Peyer's patch (tissue), 4 donors: ENCODE results near the gene MRGPRG. TPM values are rescaled to one million over a fixed set of nuclear protein-coding genes. Genes with fewer than 3 reads are reported as not detected.

Source experiments
- DNase-seq, 3 donors: peaks; one replicate each; pipeline ENCODE4 v3.0.0-alpha.2; 2017 to 2019
- H3K27ac ChIP-seq, 4 donors: fragments of 200-600 bp; sonication (generic); one replicate each; pipeline ENCODE4 v1.5.1; 2016 to 2019
- H3K27me3 ChIP-seq, 2 donors: fragments of 200-600 bp; sonication (generic); one replicate each; pipeline ENCODE4 v1.5.1; 2019
- H3K36me3 ChIP-seq, 3 donors: fragments of 200-600 bp; sonication (generic); one replicate each; pipeline ENCODE4 v1.5.1; 2016 to 2019
- H3K4me1 ChIP-seq, 4 donors: fragments of 200-600 bp; sonication (generic); one replicate each; pipeline ENCODE4 v1.5.1; 2016 to 2019
- H3K4me3 ChIP-seq, 4 donors: fragments of 200-600 bp; sonication (generic); 1 replicate in 3 of 4; 2 replicates in 1 of 4; pipeline ENCODE4 v1.5.1; 2016 to 2019; ENCODE audit warnings: mild to moderate bottlenecking in 1 of 4
- H3K9me3 ChIP-seq, 4 donors: fragments of 200-600 bp; sonication (generic); one replicate each; pipeline ENCODE4 v1.5.1; 2016 to 2019; ENCODE audit warnings: mild to moderate bottlenecking in 1 of 4
- CTCF ChIP-seq, 6 experiments: fragments of 450-650 bp in 4 of 6; fragments of 200-600 bp in 2 of 6; sonication (generic) in 1 of 6; IDR thresholded peaks; one replicate each; pipeline ENCODE4 v1.5.1; 2017 to 2019; ENCODE audit warnings: antibody characterized with exemption in 6 of 6, mild to moderate bottlenecking in 3 of 6, moderate library complexity in 1 of 6
- POLR2A ChIP-seq, 2 donors: fragments of 450-650 bp; IDR thresholded peaks; one replicate each; pipeline ENCODE4 v1.5.1; 2017; ENCODE audit warnings: antibody characterized with exemption in 2 of 2, mild to moderate bottlenecking in 2 of 2, moderate library complexity in 2 of 2
- total RNA-seq, 4 donors: library from RNA; depleted of rRNA; stranded (reverse); fragments of >200 nt; gene quantifications; one replicate each; pipeline ENCODE4 v1.1.0, GENCODE V29; 2016

Gene MRGPRG
- total RNA-seq, 4 donors from 2014 or later, result not detected

- Histone ChIP-seq H3K9me3 (peaks cover 0 to under 1% (median 0%) of the 10 kb centered on the region in 4 donors), H3K27ac (no peak overlapping the region), H3K4me1 (peaks cover 0 to 15% (median 0%) of the 10 kb centered on the region in 4 donors), H3K36me3 (no peaks in the 10 kb centered on the region), H3K4me3 (no peak overlapping the region), H3K27me3 (peaks cover 0 to 9% of the 10 kb centered on the region in 2 donors)
- TF ChIP-seq CTCF (IDR thresholded peaks at IDR 0.05) (no peak), POLR2A (IDR thresholded peaks at IDR 0.05) (no peak)
- peak in 2 of 3 donors; percentile 54 to 55 for DNase-seq
Observed at GRCh38 chr11:3205261-3206155, 13.1 kb downstream of the MRGPRG start.

GRCh38 chr11:3204141-3205015 lies 14.2 kb downstream of the MRGPRG start:
- peaks cover 0 to 9% of the 10 kb centered on the region in 2 donors for H3K27me3 ChIP-seq
- H3K36me3 ChIP-seq, result no peaks in the 10 kb centered on the region
- H3K4me3 ChIP-seq, result no peak overlapping the region
- no peak for TF ChIP-seq POLR2A (IDR thresholded peaks at IDR 0.05)
- TF ChIP-seq CTCF (IDR thresholded peaks at IDR 0.05), result no peak
- DNase-seq, result peak in 1 of 3 donors; percentile 14
- H3K9me3 ChIP-seq, result no peaks in the 10 kb centered on the region
- peaks cover 0 to 15% (median 0%) of the 10 kb centered on the region in 4 donors for H3K4me1 ChIP-seq
- H3K27ac ChIP-seq, result no peak overlapping the region

GRCh38 chr11:3203221-3204043 lies 15.2 kb downstream of the MRGPRG start:
- peaks cover 0 to 9% of the 10 kb centered on the region in 2 donors for H3K27me3 ChIP-seq
- no peak overlapping the region for H3K4me3 ChIP-seq
- H3K4me1 ChIP-seq, result peaks cover 0 to 15% (median 0%) of the 10 kb centered on the region in 4 donors
- no peak for TF ChIP-seq POLR2A (IDR thresholded peaks at IDR 0.05)
- no peak for TF ChIP-seq CTCF (IDR thresholded peaks at IDR 0.05)
- H3K9me3 ChIP-seq, result no peaks in the 10 kb centered on the region
- H3K36me3 ChIP-seq, result no peaks in the 10 kb centered on the region
- H3K27ac ChIP-seq, result no peak overlapping the region
- peak in 1 of 3 donors; percentile 48 for DNase-seq

GRCh38 chr11:3202759-3203158 lies 15.9 kb downstream of the MRGPRG start:
- no peaks in the 10 kb centered on the region for H3K9me3 ChIP-seq
- peaks cover 0 to 9% of the 10 kb centered on the region in 2 donors for H3K27me3 ChIP-seq
- peak in 1 of 3 donors; percentile 42 for DNase-seq
- no peak overlapping the region for H3K27ac ChIP-seq
- peaks cover 0 to 15% (median 0%) of the 10 kb centered on the region in 4 donors for H3K4me1 ChIP-seq
- H3K36me3 ChIP-seq, result no peaks in the 10 kb centered on the region
- no peak for TF ChIP-seq CTCF (IDR thresholded peaks at IDR 0.05)
- no peak for TF ChIP-seq POLR2A (IDR thresholded peaks at IDR 0.05)
- H3K4me3 ChIP-seq, result no peak overlapping the region

GRCh38 chr11:3202305-3202704 lies 16.3 kb downstream of the MRGPRG start:
- no peaks in the 10 kb centered on the region for H3K9me3 ChIP-seq
- no peaks in the 10 kb centered on the region for H3K36me3 ChIP-seq
- peaks cover 0 to 15% (median 0%) of the 10 kb centered on the region in 4 donors for H3K4me1 ChIP-seq
- DNase-seq, result peak in 1 of 3 donors; percentile 26
- TF ChIP-seq CTCF (IDR thresholded peaks at IDR 0.05) (no peak), POLR2A (IDR thresholded peaks at IDR 0.05) (no peak)
- H3K4me3 ChIP-seq, result no peak overlapping the region
- no peak overlapping the region for H3K27ac ChIP-seq
- peaks cover 0 to 9% of the 10 kb centered on the region in 2 donors for H3K27me3 ChIP-seq
